NCI-H2107 (cell line): ENCODE data around the gene PTPN22.
"Not testable (repeated sequence)": the region's sequence is repeated elsewhere in the genome, so short reads cannot be mapped to it uniquely, and the experiment has no call there.

Experiments used
- DNase-seq: peaks from one replicate; lab custom pipeline; 2025; lab: John Stamatoyannopoulos, UW

Gene PTPN22

DNA sequence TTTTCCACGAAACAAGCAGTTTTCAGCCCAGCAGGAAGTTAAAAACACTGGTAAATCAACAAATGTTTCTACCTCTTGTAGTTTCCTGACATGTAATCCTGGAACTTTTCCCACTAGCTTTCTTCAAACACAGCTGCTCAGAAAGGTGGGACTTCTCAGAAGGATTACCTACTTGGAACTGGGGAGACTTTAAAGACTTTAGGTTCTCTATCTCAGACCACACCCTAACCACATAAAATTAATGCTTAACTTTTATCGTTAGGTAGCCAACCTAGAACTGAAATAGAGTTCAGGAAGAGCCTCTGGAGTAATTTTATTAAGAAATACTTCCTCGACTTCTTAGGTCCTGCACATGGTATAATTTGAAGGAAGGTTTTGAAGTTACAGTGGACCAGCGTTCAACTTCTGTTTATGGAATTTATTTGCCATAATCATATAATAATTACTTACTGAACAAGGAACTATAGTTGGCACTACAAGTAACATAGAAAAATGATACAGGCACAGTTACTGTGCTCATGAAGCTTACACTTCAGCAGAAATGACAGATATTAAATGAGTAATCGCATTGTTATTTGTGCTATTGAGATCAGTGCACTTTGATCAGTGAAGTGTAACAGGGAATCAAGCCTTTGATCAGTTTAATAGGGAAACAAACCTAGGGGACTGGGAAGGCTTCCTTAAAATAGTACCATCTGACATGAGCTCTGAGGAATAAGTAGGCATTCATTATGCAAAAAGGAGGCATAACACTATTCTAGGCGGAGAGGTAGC is 16.1 kb upstream of the PTPN22 start, which contains the start of gene BCL2L15:
TSS of gene BCL2L15 (minus strand) at position 180 of the 774 bp plus-strand sequence. CDS start 206 bp downstream, outside the sequence.
- no peak for DNase-seq

DNA sequence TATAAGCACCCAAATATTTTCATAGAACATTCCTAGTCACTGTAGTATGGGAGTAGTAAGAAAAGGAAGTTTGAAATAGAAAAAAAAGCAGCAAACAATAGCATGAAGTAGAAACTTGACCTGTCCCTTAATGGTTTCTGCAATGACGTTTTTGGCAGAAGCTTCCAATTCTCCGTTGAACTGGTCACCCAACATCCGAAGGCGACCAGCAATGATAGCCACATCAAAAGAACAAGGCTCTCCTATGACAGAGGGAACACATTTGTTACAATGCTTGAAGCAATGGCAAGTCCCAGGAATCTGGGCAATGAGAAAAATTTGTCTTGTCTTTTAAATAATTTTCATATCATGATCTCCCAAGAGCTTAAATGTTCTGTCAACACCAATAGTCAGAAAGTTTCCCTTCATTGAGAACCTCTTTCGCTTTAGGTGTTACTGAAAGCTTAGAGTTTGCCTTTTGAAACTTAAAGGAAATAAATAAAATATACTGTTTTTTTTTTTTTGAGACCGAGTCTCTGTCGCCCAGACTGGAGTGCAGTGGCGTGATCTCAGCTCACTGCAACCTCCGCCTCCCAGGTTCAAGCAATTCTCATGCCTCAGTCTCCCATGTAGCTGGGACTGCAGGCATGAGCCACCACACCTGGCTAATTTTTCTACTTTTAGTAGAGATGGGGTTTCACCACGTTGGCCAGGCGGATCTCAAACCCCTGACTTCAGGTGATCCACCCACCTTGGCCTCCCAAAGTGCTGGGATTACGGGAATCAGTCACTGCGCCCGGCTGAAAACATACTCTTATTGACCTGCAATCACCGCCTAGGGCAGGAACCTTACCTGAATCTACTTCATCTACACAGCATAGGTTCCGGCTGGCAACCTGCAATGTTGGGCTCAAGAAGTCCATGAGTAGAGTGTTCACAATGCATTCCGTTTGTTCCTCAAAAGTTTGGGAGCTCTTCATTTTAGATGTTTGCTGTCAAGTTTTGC is 15.2 kb upstream of the PTPN22 start:
- DNase-seq: no peak

DNA sequence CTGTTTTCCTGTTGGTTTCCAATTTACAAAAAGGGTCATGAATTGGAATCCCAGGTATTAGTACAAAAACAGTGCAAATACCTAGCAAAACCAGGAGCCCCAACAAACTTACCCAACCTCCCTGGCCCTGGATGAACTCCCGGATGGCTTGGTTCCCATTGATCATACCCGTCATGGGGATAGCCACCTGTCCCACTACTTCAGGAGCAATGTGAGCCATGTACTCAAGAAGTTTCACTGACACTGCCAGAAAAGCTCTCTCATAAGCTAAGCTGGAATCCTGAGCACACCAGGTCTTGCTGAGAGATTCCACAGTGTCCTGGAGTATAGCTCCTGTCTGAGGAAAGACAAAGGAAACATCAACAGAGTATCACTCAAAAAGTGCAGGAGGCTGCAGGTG is 10.1 kb upstream of the PTPN22 start:
- DNase-seq: no peak

DNA sequence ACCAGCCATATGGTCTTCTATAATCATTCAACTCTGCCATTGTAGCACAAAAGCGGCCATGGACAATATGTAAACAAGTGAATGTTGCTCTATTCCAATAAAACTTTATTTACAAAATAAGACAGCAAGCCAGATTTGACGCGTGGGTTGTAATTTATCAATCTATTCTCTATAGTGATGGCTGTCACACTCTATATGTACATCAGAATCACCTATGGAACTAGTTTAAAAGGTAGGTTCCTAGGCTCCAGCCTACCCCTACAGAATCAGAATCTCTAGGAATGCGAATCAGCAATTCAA is 8.2 kb upstream of the PTPN22 start:
- DNase-seq: no peak

DNA sequence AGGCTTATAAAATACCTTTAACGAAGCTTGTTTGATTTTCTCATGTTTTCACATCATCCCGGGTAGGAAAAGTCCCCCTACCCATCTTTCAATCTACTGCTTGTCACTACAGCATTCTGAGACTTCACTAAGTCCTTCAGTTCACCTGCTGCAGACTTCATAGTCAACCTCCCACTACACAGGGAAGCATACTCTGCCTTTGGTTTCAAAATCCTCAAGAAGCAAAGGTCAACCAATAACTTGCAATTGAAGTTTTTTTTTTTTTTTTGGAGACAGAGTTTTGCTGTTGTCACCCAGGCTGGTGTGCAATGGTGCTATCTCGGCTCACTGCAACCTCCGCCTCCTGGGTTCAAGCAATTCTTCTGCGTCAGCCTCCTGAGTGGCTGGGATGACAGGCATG is 4.7 kb upstream of the PTPN22 start:
- DNase-seq: no peak

DNA sequence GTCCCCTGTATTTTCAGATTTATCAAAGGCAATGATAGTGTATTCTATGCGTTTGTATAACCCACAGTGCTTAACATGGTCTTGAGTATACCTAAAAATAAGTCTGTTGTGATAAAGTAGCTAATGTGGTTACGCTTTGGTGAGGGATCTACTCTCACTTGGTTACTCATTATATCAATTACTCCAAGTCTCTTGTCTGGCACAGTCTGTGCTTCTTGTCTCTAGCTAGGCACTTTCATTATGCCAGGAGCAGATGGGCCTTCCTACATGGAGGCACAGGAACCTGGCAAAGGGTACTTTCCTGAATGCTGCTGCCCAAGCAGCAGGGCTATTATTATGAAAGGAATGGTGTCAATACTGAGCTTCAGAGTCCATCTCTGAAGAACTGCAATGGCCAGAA is 4.2 kb upstream of the PTPN22 start:
- DNase-seq: no peak

DNA sequence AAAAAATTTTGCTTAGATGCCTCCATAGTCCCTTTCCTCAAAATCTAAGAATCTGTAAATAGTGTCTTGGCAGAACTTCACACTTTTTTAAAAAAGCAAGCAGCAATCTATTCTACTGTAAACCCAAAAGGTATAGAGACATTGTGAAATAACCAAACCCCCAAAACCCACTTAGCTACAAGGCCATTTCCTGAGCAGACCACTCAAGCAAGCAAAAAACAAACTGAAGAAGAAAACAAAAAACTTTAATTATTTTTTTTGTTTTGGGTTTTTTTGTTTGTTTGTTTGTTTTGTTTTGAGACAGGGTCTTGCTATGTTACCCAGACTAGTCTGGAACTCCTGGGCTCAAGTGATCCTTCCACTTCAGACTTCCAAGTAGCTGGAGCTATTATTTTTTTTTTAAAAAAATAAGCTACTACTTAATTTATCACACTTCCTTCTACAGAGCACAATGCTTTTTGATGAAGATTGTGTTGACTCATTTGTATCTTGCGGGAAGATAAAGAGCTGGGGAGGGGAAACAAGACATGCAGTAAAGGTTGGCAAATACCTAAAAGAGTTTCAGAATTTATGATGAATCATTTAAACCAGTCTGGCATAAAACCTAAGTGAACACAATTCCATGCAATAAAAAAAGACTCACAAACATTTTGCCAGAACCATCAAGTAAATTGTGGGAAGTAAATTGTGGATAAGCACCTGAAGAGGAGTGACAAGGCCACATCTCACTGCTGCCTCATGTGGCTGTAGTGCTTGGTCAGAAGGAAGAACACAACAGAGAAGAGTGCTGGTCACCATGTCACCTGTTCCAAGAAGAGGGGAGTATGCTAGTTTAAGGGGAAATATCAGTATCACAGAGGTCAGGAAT is 2.7 kb upstream of the PTPN22 start:
- DNase-seq: no peak

DNA sequence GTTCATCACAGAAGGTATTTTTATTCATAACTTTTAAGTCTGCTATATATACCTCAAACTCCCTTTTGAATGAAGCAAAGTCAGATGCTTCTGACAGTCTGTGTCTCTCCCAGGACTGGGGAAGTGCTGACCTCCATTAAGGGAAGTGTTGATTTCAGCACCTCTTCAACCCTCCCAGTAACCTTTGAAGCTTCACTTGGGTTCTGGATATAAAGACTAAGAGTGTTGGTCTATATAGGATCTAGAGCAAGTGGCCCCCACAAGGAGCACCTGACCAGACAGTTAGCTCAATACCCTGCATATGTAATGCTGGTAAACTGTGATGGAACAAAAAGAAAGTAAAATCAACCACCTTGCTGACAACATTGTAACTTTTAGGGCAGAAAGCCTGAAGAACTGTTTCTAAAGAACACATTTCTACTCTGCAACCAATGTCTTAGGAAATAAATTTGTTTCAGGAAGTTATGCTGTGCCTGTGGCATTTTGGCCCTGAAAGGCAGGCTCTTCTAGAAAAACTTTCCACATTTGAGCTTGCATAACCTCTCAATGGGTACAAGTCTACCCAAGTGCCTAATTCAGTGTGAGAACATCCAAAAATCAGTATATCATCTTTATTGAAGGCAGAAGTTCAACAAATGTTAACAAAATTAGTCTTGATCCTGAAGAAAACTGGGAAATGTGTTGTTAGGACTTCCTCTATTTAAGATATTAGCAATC is 865 bp upstream of the PTPN22 start:
- DNase-seq: no peak

DNA sequence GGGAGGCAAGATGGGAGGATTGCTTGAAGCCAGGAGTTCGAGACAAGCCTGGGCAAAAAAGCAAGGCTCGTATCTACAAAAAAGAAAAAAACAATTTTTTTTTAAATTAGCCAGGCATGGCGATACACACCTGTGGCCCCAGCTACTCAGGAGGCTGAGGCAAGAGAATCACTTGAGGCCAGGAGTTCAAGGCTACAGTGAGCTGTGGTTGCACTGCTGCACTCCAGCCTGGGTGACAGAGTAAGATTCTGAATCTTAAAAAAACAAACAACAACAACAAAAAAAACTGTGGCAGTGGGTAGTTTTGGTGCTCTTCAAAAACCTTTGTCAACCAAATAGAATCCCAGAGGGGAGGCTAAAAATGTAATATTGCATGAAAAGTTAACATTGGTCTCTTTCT is 734 bp downstream of the PTPN22 start:
- DNase-seq: no peak

DNA sequence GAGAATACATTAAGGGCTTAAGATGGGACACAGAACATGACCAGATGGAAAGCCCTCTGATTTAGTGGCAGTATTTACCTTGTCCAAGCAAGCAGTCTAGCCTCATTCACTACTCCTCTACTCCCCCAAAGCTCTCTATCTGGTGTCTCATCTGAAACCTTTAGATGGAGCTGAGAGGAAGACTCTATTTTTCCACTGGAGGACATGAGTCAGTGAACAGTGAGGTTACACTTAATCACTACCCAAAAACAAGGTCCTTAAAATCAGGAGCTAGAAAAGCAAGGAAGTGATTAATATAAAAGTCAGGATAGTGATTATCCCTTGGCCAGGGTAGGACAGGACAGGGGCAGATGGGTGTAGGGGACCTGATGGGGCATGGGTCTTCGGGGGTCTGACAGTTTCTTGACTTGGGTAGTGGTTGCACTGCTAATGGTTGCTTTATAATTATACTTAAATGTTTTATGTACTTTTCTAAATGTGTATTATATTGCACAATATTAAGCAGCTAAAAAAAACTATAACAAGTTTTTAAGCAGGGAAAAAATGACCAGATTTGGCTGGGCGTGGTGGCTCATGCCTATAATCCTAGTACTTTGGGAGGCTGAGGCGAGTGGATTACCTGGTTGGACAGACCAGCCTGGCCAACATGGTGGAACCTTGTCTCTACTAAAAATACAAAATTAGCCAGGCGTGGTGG is 3.0 kb downstream of the PTPN22 start:
- no peak for DNase-seq

DNA sequence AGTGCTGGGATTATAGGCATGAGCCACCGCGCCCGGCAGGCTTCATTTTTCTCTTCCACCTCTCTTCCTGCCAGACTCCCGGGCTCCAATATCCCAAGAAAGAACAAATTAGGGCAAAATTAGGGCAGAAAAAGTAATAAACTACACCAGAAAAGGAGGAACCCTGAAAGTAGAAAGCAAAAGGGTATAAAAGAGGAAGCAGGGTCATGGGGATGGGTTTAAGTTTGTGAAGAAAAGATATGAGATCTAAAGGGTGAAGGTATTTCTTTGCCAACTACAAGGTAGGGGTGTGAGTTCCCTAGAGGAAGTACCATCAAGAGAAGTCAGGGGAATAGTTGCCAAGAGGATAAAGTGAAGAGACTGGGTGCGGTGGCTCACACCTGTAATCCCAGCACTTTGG is 9.9 kb downstream of the PTPN22 start:
- DNase-seq: no peak

DNA sequence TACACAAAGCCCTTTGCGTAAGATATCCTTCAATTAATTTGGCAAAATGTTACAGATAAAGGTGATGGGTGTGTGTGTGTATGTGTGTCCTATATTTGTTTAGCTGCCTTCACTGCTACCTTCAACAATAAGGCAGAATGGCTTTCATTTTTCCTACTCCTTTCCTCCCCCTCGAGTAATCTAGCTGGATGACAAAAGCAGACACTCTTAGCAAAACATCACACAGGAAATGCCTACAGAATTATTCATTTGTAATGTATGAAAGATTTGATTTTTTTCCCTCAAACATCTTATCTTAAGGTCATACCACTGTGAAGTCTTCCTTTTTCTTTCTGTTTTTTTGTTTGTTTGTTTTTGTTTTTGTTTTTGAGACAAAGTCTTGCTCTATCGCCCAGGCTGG is 10.6 kb downstream of the PTPN22 start:
- no peak for DNase-seq

DNA sequence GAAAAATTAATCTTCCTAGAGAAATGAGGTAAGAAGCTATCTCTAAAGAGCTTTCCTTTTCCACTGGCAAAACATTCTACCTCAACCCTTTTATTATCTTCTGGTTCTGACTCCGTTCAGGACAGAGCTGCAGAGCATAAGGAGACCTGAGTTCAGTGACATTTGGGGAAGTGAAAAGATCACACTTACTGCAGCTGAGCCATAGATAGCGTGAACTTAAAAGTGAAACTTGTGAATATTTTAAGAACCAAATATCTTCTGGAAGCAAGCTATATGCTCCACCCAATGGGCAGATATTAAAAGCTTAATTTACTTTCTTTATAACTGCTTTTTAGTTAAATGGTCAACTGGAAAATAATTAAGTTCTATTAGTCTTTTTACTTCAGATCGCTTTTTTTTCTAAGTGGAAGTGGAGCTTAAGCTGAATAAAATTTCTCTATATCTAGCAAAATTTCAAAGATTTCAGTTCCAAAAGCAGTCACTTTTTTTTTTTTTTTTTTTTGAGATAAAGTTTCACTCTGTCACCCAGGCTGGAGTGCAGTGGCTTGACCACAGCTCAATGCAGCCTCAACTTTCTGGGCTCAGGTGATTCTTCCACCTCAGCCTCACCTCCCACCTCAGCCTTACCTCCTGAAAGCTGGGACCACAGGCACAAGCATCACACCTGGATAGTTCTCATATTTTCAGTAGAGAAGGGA is 11.9 kb downstream of the PTPN22 start:
- DNase-seq: no peak

DNA sequence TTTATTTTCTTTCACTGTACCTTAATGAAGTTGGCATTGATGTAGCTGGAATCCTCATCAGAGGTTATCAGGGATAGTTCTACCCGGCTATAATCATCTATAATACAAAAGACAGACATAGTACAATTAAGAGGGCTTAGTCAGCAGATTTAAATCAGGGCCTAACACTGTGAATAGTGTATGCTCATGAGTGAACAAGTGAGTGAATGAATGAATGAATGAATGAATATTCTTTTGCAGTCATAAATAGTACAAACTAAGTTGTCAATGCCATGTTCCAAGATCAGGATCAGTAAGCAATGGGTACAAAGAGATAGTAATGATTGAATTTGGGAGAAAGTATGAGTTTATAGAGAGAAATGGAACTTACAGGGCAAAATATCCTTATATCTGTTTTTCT is 12.5 kb downstream of the PTPN22 start:
- no peak for DNase-seq

DNA sequence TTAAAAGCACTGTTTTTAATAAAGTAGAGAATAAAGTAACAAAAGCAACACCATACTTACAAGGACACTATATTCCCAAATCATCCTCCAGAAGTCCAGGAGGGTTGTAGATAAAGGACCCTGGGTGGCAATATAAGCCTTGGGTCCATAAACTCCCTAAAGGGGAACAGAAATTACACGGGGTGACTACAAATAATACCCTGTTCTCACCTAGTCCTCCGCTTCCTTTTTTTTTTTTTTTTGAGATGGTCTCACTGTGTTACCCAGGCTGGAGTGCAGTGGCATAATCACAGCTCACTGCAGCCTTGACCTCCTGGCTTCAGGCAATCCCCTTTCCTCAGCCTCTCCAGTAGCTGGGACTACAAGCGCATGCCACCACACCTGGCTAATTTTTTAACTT is 13.1 kb downstream of the PTPN22 start:
- DNase-seq: no peak

DNA sequence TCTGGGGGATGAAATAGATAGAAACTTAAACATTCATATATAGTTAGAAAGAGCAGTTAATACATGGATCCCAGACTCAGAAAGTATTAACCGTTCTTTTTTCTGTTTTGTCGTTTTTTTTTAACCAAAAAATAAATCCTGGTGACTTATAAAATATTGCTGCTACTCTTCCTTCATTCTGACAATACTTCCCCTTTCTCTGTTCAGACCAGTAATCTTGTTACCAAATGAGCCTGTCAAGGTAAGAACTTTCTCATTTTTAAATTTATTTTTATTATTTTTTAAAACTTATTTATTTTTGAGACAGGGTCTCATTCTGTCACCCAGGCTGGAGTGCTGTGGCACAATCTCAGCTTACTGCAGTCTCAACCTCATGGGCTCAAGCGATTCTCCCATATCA is 13.7 kb downstream of the PTPN22 start:
- no peak for DNase-seq

DNA sequence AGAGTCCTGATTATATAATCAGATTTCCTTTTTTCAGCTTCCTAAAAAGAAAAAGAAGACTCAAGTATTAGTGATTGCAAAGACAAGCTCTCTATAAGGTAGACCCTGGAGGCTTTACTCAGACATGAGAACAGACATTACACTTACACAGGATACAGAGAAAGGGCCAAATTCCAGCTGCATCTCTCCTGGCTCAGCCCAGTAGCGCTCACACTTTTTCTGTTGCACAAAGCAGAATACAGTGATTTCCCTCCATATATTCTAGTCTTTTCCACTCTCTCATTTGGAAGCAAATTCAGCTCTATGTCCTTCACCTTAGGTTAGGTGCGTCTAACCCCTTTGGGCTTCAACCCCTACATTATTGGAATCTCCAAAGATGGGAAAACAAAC is 15.1 kb downstream of the PTPN22 start:
- no peak for DNase-seq

DNA sequence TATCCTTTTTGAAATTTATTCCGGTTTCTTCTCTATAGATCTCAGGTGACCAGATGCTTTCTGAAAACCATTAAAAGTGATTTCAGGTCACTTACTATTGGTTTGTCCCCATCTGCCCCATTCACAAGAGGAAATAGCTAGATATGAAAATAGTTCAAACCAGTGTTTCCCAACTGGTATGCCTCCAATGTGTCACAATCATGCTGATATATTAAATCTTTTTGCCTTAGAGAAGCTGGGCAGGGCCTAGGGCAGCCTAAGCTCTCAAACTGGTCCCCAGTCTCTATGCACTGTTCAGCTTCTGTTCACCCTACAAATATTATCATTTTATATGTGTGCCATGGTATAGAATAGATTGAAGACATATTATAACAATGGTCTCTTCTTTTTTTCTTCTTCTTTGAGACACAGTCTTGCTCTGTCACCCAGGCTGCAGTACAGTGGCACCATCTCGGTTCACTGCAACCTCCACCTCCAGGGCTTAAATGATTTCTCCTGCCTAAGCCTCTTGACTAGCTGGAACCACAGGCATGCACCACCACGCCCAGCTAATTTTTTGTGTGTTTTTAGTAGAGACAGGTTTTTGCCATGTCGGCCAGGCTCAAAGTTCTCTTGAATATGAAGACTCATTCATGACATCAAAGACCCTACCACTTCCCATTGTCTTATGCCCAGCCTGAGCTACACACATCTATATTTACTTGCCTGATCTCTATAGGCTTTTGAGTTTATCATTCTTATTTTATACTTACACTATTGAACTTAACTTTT is 15.7 kb downstream of the PTPN22 start:
- DNase-seq: no peak

DNA sequence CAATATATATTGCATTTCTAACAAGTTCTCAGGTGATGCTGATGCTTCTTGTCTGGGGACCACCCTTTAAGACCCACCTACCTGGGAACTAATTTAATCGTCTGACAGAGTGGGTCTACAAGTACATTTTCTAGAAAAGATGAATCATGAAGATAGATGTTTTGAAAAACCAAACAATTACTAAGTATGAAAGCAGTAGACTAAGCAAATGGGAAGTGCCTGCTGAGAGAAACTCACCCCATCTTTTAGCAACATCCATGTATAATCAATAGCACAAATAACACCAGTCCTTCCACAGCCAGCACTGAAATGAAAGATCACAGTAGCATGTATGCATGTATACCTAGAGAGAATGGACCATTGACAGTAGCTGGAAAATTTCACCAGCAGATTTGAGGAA is 17.3 kb downstream of the PTPN22 start:
- DNase-seq: no peak

DNA sequence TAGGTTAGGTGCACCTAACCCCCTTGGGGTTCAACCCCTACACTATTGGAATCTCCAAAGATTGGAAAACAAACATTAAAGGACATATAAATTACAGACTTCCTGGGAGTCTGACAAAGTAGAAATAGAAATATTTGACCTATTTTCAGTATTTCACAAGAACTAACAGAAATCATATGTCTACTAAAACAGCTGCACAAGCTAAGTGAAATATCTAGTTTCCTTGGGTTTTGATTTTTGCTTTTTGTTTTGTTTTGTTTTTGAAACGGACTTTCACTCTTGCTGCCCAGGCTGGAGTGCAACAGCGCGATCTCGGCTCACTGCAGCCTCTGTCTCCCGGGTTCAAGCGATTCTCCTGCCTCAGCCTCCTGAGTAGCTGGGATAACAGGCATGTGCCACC is 18.8 kb downstream of the PTPN22 start:
- DNase-seq: not testable (repeated sequence)
